ENCODE results near the gene RRN3. TPM values are rescaled to one million over a fixed set of nuclear protein-coding genes. Genes with fewer than 3 reads are reported as not detected.
A peak's percentile ranks its signal among the peaks of the same experiment; 100 is the strongest.
"Not testable (repeated sequence)": the region's sequence is repeated elsewhere in the genome, so short reads cannot be mapped to it uniquely, and the experiment has no call there.

RRN3 gene
- total RNA-seq, 4 donors from 2014 or later: 19.5 to 34.1 (median 24.8) TPM

- 78% methylated on average over 5 of the region's 5 CpGs for WGBS
- H3K27ac ChIP-seq (replicated peaks in 1 of 4); H3K9me3 ChIP-seq; H3K4me1 ChIP-seq; H3K4me3 ChIP-seq; H3K36me3 ChIP-seq; H3K27me3 ChIP-seq; DNase-seq (ENCODE audit: extremely low spot score); intact Hi-C loops (cut with DNase I): not testable (repeated sequence)
These were observed 6.4 kb upstream of the RRN3 start for GRCh38 chr16:15100372-15100987.

- H3K36me3 ChIP-seq; DNase-seq (ENCODE audit: extremely low spot score); H3K9me3 ChIP-seq; H3K27me3 ChIP-seq; H3K27ac ChIP-seq (replicated peaks in 1 of 4); H3K4me1 ChIP-seq; H3K4me3 ChIP-seq; intact Hi-C loops (cut with DNase I): not testable (repeated sequence)
- 73% methylated on average over 2 of the region's 2 CpGs for WGBS
These were observed 5.4 kb upstream of the RRN3 start for GRCh38 chr16:15099366-15099909.

- H3K4me3 ChIP-seq; H3K9me3 ChIP-seq; DNase-seq (ENCODE audit: extremely low spot score); H3K27ac ChIP-seq (replicated peaks in 1 of 4); H3K36me3 ChIP-seq; intact Hi-C loops (cut with DNase I); H3K27me3 ChIP-seq: not testable (repeated sequence)
- 92% methylated on average over 9 of the region's 9 CpGs for WGBS
- peaks cover 12 to 26% (median 20%) of the 10 kb centered on the region in 4 donors for H3K4me1 ChIP-seq
These were observed 2.5 kb upstream of the RRN3 start for GRCh38 chr16:15096583-15096972.

- 10% methylated on average over 14 of the region's 14 CpGs for WGBS
- DNase-seq (ENCODE audit: extremely low spot score); intact Hi-C loops (cut with DNase I); H3K27me3 ChIP-seq; H3K9me3 ChIP-seq: not testable (repeated sequence)
- H3K36me3 ChIP-seq: peaks cover 0 to 31% (median 17%) of the 10 kb centered on the region in 4 donors
- peak overlapping the region; percentile 80 to 85 (median 81) for H3K27ac ChIP-seq (replicated peaks in 1 of 4)
- peaks cover 12 to 26% (median 20%) of the 10 kb centered on the region in 4 donors for H3K4me1 ChIP-seq
- peak overlapping the region; percentile 56 to 73 (median 66) for H3K4me3 ChIP-seq
These were observed 509 bp downstream of the RRN3 start for GRCh38 chr16:15093571-15093954.

- H3K27me3 ChIP-seq; DNase-seq (ENCODE audit: extremely low spot score); H3K9me3 ChIP-seq; H3K4me3 ChIP-seq; H3K27ac ChIP-seq (replicated peaks in 1 of 4); intact Hi-C loops (cut with DNase I): not testable (repeated sequence)
- peaks cover 10 to 46% (median 28%) of the 10 kb centered on the region in 4 donors for H3K36me3 ChIP-seq
- WGBS: 77% methylated on average over 1 of the region's 1 CpG
- H3K4me1 ChIP-seq: peaks cover 12 to 26% (median 22%) of the 10 kb centered on the region in 4 donors
These were observed 3.3 kb downstream of the RRN3 start for GRCh38 chr16:15090663-15091269.

- H3K4me1 ChIP-seq; H3K9me3 ChIP-seq; H3K4me3 ChIP-seq; DNase-seq (ENCODE audit: extremely low spot score); H3K27me3 ChIP-seq; H3K27ac ChIP-seq (replicated peaks in 1 of 4); intact Hi-C loops (cut with DNase I): not testable (repeated sequence)
- peaks cover 23 to 87% (median 68%) of the 10 kb centered on the region in 4 donors for H3K36me3 ChIP-seq
- WGBS: 61% methylated on average over 3 of the region's 3 CpGs
These were observed 11.3 kb downstream of the RRN3 start for GRCh38 chr16:15082788-15083187.

- H3K4me3 ChIP-seq; H3K4me1 ChIP-seq; intact Hi-C loops (cut with DNase I); H3K9me3 ChIP-seq; DNase-seq (ENCODE audit: extremely low spot score); H3K27me3 ChIP-seq; H3K27ac ChIP-seq (replicated peaks in 1 of 4): not testable (repeated sequence)
- H3K36me3 ChIP-seq: peaks cover 25 to 93% (median 77%) of the 10 kb centered on the region in 4 donors
- 100% methylated on average over 1 of the region's 1 CpG for WGBS
These were observed 13.2 kb downstream of the RRN3 start for GRCh38 chr16:15080883-15081282.

- peaks cover 0 to 10% (median 5%) of the 10 kb centered on the region in 4 donors for H3K4me1 ChIP-seq
- 46% methylated on average over 2 of the region's 2 CpGs for WGBS
- intact Hi-C loops (cut with DNase I); H3K9me3 ChIP-seq; H3K27me3 ChIP-seq; H3K4me3 ChIP-seq; DNase-seq (ENCODE audit: extremely low spot score): not testable (repeated sequence)
- H3K36me3 ChIP-seq: peaks cover 38 to 83% (median 66%) of the 10 kb centered on the region in 4 donors
- peak overlapping the region in 1 of 4 donors; percentile 23 for H3K27ac ChIP-seq (replicated peaks in 1 of 4)
These were observed 17.9 kb downstream of the RRN3 start for GRCh38 chr16:15076161-15076560.

- peaks cover 0 to 14% (median 9%) of the 10 kb centered on the region in 4 donors for H3K4me1 ChIP-seq
- no peaks in the 10 kb centered on the region for H3K9me3 ChIP-seq
- DNase-seq (ENCODE audit: extremely low spot score): no peak
- intact Hi-C loops (cut with DNase I): no loop called here
- H3K27ac ChIP-seq (replicated peaks in 1 of 4): no peak overlapping the region
- H3K27me3 ChIP-seq: no peaks in the 10 kb centered on the region
- no peak overlapping the region for H3K4me3 ChIP-seq
- peaks cover 50 to 83% (median 70%) of the 10 kb centered on the region in 4 donors for H3K36me3 ChIP-seq
- TF ChIP-seq POLR2A (IDR thresholded peaks at IDR 0.05; ENCODE audit: low read depth) (no peak), POLR2AphosphoS5 (IDR thresholded peaks at IDR 0.05) (no peak), EP300 (IDR thresholded peaks at IDR 0.05) (no peak), CTCF (IDR thresholded peaks at IDR 0.05) (no peak)
- 81% methylated on average over 6 of the region's 6 CpGs for WGBS
These were observed 21.0 kb downstream of the RRN3 start for GRCh38 chr16:15073101-15073500.

All from esophagus muscularis mucosa (tissue), 4 donors.